Ishikawa (cell line): ENCODE results near the gene FAM3D.
A peak's percentile ranks its signal among the peaks of the same experiment; 100 is the strongest.

Experiments used
- CEBPB ChIP-seq: IDR thresholded peaks from 2 replicates; pipeline ENCODE4 v1.6.1; 2012
- CREB1 ChIP-seq: IDR thresholded peaks from 2 replicates; pipeline ENCODE4 v1.6.1; 2012; ENCODE audit warnings: low read depth
- EGR1 ChIP-seq: IDR thresholded peaks from 2 replicates; pipeline ENCODE4 v1.6.1; 2012
- EP300 ChIP-seq: IDR thresholded peaks from 2 replicates; pipeline ENCODE4 v1.6.1; 2012; ENCODE audit warnings: borderline replicate concordance
- FOXM1 ChIP-seq: IDR thresholded peaks from 2 replicates; pipeline ENCODE4 v1.6.1; 2012; ENCODE audit warnings: low read depth, borderline replicate concordance
- NFIC ChIP-seq: IDR thresholded peaks from 2 replicates; pipeline ENCODE4 v1.6.1; 2012
- RAD21 ChIP-seq: IDR thresholded peaks from 2 replicates; pipeline ENCODE4 v1.6.1; 2012; ENCODE audit warnings: low read depth
- TAF1 ChIP-seq: IDR thresholded peaks from 2 replicates; pipeline ENCODE4 v1.6.1; 2012; ENCODE audit warnings: low read depth, mild to moderate bottlenecking
- TCF12 ChIP-seq: IDR thresholded peaks from 2 replicates; pipeline ENCODE4 v1.6.1; 2012; ENCODE audit warnings: low read depth
- TEAD4 ChIP-seq: IDR thresholded peaks from 2 replicates; pipeline ENCODE4 v1.6.1; 2012
- YY1 ChIP-seq: IDR thresholded peaks from 2 replicates; pipeline ENCODE4 v1.6.1; 2012; ENCODE audit warnings: low read depth
- ZBTB7A ChIP-seq: IDR thresholded peaks from 2 replicates; pipeline ENCODE4 v1.6.1; 2012; ENCODE audit warnings: low read depth
- TF ChIP-seq, protein P1 (sequence below): IDR thresholded peaks from 2 replicates; pipeline ENCODE4 v1.6.1; 2012; ENCODE audit warnings: low read depth, mild to moderate bottlenecking
- TF ChIP-seq, protein P2 (sequence below): IDR thresholded peaks from 2 replicates; pipeline ENCODE4 v1.6.1; 2012
- TF ChIP-seq, protein P3 (sequence below): IDR thresholded peaks from 2 replicates; pipeline ENCODE4 v1.6.1; 2012

FAM3D gene

DNA sequence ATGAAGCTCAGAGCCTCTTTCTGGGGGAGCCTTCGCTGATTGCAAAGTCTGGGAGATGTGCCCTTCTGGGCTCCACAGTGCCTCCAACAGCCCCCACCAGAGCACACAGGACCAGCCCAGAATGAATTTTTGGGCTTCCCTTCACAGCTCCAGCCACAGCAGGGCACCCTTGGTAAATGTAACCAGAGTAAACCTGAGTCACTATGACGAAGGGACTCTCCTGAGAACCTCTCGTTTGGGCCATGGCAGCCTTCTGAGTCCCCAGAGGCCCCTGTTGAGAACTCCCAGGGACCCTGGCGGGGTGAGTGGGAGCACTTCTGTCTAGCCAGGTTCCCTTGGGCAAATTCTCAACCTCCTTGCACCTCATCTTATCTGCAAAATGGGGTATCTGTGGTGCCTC lies 20.8 kb downstream of the FAM3D start:
- TF ChIP-seq ZBTB7A (no peak), TCF12 (no peak), NFIC (no peak), CEBPB (no peak), EGR1 (no peak), TEAD4 (no peak), TAF1 (no peak), FOXM1 (no peak), EP300 (no peak), YY1 (no peak), RAD21 (no peak), CREB1 (no peak)
- TF ChIP-seq, protein P1, sequence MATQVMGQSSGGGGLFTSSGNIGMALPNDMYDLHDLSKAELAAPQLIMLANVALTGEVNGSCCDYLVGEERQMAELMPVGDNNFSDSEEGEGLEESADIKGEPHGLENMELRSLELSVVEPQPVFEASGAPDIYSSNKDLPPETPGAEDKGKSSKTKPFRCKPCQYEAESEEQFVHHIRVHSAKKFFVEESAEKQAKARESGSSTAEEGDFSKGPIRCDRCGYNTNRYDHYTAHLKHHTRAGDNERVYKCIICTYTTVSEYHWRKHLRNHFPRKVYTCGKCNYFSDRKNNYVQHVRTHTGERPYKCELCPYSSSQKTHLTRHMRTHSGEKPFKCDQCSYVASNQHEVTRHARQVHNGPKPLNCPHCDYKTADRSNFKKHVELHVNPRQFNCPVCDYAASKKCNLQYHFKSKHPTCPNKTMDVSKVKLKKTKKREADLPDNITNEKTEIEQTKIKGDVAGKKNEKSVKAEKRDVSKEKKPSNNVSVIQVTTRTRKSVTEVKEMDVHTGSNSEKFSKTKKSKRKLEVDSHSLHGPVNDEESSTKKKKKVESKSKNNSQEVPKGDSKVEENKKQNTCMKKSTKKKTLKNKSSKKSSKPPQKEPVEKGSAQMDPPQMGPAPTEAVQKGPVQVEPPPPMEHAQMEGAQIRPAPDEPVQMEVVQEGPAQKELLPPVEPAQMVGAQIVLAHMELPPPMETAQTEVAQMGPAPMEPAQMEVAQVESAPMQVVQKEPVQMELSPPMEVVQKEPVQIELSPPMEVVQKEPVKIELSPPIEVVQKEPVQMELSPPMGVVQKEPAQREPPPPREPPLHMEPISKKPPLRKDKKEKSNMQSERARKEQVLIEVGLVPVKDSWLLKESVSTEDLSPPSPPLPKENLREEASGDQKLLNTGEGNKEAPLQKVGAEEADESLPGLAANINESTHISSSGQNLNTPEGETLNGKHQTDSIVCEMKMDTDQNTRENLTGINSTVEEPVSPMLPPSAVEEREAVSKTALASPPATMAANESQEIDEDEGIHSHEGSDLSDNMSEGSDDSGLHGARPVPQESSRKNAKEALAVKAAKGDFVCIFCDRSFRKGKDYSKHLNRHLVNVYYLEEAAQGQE: no peak
- TF ChIP-seq, protein P2, sequence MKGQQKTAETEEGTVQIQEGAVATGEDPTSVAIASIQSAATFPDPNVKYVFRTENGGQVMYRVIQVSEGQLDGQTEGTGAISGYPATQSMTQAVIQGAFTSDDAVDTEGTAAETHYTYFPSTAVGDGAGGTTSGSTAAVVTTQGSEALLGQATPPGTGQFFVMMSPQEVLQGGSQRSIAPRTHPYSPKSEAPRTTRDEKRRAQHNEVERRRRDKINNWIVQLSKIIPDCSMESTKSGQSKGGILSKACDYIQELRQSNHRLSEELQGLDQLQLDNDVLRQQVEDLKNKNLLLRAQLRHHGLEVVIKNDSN: no peak
- TF ChIP-seq, protein P3, sequence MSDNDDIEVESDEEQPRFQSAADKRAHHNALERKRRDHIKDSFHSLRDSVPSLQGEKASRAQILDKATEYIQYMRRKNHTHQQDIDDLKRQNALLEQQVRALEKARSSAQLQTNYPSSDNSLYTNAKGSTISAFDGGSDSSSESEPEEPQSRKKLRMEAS: no peak

DNA sequence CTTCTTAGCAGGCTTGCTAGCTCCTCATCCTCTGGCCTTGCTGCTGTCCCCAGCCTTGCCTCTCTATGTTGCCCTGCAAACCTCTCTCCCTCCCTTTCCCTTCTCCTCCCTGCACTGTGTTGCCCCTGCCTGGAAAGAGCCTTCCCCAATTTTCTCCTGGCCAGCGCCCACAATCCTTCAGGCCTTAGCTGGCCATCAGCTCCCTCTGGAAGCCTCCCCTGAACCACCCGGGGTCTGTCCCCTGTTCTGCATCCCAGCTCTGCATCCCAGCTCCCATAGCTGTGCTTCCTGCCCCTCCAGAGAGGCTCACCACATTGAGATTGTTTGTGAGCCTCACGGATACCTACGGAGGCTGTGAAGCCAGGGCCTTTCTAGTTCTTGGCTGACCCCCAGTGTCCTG lies 23.7 kb downstream of the FAM3D start:
- TF ChIP-seq, protein P3: no peak
- TF ChIP-seq ZBTB7A: no peak
- no peak for TF ChIP-seq TCF12
- TF ChIP-seq, protein P1: no peak
- no peak for TF ChIP-seq EP300
- TF ChIP-seq YY1: no peak
- TF ChIP-seq FOXM1: no peak
- no peak for TF ChIP-seq NFIC
- TF ChIP-seq, protein P2: no peak
- TF ChIP-seq CREB1: no peak
- TF ChIP-seq TEAD4: no peak
- no peak for TF ChIP-seq EGR1
- no peak for TF ChIP-seq TAF1
- no peak for TF ChIP-seq CEBPB
- TF ChIP-seq RAD21: no peak

GRCh38 chr3:58640700-58641372 lies 25.7 kb downstream of the FAM3D start:
- no peak for TF ChIP-seq EP300
- no peak for TF ChIP-seq YY1
- TF ChIP-seq NFIC: peak; percentile 55; the same call in 1 of the 2 replicates
- TF ChIP-seq TAF1: no peak
- no peak for TF ChIP-seq TEAD4
- TF ChIP-seq, protein P2: no peak
- TF ChIP-seq RAD21: peak; percentile 98

GRCh38 chr3:58639842-58640241 lies 26.7 kb downstream of the FAM3D start:
- TF ChIP-seq TCF12: no peak
- TF ChIP-seq NFIC: no peak
- no peak for TF ChIP-seq CREB1
- TF ChIP-seq CEBPB: no peak
- TF ChIP-seq FOXM1: no peak
- TF ChIP-seq, protein P2: no peak
- TF ChIP-seq EP300: no peak
- TF ChIP-seq TEAD4: no peak
- TF ChIP-seq, protein P3: no peak

DNA sequence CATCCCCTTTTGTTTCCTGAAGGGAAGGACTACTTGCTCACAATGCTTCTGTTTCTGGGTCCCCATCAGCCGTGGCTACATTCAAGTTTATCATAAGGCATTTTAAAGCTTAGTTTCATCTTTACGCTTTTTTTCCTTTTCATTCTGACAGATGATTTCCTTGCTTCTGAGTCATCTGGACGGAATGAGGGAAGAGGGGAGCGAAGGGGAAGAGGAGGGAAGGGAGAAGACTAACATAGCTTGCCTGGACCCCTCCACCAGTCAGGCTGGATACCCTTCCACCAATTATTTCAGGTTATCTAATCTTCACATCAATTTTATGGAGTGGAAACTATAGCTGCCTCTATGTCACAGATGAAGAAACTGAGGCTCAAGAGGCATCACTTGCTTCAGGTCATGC lies 27.6 kb downstream of the FAM3D start:
- TF ChIP-seq CEBPB: no peak
- TF ChIP-seq EP300: no peak
- TF ChIP-seq FOXM1: no peak
- TF ChIP-seq, protein P3: no peak
- TF ChIP-seq TEAD4: no peak
- no peak for TF ChIP-seq RAD21
- TF ChIP-seq, protein P2: no peak
- no peak for TF ChIP-seq TAF1
- TF ChIP-seq TCF12: no peak
- TF ChIP-seq CREB1: no peak
- TF ChIP-seq YY1: no peak
- TF ChIP-seq EGR1: no peak
- TF ChIP-seq NFIC: no peak
- no peak for TF ChIP-seq ZBTB7A
- TF ChIP-seq, protein P1: no peak
